ENCODE measurements around the gene GRB14.

GRCh38 chr2:164478205-164478604 lies 143.1 kb downstream of the GRB14 start:
- TF ChIP-seq EZH2phosphoT487 (IDR thresholded peaks at IDR 0.05; ENCODE audit: borderline replicate concordance, low read depth, low read length) (no peak), CTCF (conservative IDR thresholded peaks at IDR 0.05; ENCODE audit: low read length) (no peak)
